GM23338 (cell line): ENCODE measurements around the gene ARHGEF39.

Experiments used
- CTCF ChIP-seq, 2 experiments: fragments of 200-600 bp in 1 of 2; sonication (generic) in 1 of 2; conservative IDR thresholded peaks; 2 replicates each; pipeline versions ENCODE4 v1.5.1 to v1.6.1; 2016 to 2017; ENCODE audit warnings: antibody characterized with exemption in 2 of 2, low read depth in 2 of 2, mild to moderate bottlenecking in 2 of 2, moderate library complexity in 1 of 2
- EZH2 ChIP-seq: fragments of 200-600 bp; sonication (generic); IDR thresholded peaks from one replicate; pipeline ENCODE4 v1.8.0; 2017; ENCODE audit warnings: antibody characterized with exemption, mild to moderate bottlenecking, low read depth; ENCODE audit not compliant: unreplicated experiment
- POLR2AphosphoS5 ChIP-seq: IDR thresholded peaks from 2 replicates; pipeline ENCODE4 v1.6.1; 2016; ENCODE audit warnings: antibody characterized with exemption, low read depth

- TF ChIP-seq EZH2, result no peak
- TF ChIP-seq POLR2AphosphoS5, result no peak
- no peak for TF ChIP-seq CTCF (conservative IDR thresholded peaks at IDR 0.05; ENCODE audit: low read depth in 2 of 2)
Observed at GRCh38 chr9:35659340-35659739, 5.7 kb downstream of the ARHGEF39 start.
